NCI-H2227 (cell line): Measurements from ENCODE around the gene C1orf232.

ENCODE experiments used
- DNase-seq: peaks from one replicate; lab custom pipeline; 2025; ENCODE audit not compliant: unreplicated experiment; lab: John Stamatoyannopoulos, UW

The C1orf232 gene

GRCh38 chr1:26158271-26158907, 10.4 kb downstream of the C1orf232 start:
- DNase-seq = no peak

DNA sequence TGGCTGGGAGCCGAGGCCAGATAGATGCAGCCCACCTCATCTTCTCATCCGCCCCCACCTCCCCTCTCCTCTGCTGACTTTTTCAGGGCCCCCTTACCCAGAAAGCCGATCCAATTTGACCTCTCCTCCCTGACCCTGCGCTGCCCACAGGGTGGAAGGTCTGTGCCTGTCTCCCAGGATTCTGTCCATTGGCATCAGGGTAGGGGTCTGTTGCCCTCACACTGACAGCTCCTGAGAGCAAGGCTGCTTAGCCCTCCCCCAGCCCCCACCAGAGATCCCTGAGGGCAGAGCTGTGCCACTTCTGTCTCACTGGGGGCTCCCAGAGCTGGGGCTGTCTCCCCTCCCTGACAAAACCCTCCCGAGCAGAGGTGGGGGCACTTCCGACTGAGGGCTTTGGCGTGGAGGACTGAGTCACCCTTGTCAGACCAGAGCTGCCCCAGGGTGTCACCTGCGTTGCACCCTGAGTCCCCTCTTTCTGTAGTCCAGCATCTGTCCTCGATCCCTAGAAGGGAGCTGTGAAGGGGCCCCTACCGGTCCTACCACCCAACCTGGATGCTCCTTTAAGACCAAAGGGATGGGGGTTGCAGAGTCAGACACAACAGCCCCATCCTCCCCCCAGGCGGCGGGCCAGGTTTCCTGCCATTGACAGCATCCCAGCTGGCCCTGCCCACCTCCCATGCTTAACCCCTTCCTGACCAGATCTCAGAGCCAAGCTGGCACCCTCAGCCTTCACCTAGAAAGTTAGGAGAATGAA, 12.3 kb downstream of the C1orf232 start:
- DNase-seq = peak; percentile 65

DNA sequence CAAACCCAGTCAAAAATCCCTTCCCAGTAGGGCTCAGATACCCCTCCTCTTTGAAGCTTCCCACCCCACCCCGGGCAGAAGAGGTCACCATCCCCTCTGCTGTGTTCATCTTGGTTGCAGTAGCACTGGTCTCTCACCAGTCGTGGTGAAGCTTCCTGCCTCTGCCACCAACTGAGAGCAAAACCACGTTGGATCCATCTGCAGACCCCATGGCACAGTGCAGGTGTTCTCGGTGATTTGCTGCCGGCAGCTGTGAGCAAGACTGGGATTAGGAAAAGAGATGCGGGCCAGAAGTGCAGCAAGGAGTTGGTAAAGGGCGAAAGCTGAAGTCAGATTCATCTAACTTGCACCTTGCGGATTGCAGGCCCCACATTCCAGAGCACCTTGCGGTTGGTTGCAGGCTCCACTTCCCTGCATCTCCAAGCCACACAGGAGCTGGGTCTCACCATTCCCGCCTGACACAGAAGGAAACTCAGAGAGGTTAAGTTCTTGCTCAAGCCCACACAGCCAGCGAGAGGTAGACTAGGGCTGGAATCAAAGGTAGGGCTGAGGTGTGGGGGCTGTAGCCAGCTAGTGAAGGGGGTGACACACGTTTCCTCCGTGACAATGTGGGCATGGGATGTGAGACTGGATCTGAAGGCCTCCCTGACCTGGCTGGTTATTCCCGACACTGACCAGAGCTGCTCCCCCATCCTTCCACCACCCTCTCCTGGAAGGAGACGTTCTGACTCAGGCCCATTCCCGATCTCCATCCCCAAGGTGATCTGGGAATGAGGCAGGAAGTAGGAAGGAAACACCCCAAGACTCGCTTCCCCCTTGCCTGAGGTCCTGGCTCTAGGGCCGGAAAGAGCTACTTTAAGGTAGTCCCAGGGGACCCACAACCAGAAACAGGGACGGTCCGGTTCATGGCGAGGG, 13.1 kb downstream of the C1orf232 start:
- DNase-seq = no peak

DNA sequence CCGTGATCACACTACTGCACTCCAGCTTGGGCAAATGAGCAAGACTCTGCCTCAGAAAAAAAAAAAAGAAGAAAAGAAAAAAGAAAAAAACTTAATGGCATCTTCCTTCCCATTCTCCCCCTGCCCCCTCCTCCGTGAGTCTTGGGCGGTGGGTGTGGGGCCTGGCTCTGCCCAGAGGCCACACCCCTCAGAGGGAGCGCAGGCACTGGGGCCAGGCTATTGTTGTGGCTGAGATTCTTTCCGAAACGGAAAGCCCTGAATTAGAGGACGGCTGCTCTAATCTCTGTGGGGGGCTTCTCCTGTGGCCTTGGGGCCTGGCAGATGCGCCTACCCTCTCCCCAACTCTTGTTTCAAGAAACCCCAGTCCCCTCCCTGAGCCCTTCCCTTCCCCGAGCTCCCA, 14.0 kb downstream of the C1orf232 start:
- peak; percentile 57 for DNase-seq

DNA sequence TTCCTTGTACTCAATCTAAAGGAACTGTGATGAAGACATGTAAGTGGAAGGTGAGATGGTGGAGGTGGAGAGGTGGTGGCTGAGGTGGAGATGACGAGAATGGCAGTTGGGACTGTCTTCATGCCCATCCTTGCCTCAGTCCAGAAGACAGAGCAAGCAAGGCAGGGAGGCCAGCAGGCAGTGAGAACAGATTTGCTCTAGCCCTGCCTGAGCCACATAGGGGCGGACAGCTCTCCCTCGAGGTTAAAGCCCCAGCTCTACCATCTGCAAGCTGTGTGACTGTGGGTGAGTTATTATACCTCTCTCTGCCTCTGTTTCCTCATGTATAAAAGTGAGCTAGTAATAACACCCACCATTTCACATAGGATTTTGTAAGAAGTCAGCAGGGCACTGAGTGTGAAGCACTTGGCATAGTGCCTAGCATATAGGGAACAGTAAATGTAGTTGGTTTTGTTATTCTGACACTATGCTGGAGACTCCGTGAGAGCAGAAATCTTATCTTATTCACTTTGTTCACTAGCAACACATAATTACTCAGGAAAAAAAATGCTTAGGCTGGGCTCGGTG, 14.7 kb downstream of the C1orf232 start:
- no peak for DNase-seq

GRCh38 chr1:26148887-26149286, 19.9 kb downstream of the C1orf232 start:
- DNase-seq = no peak

GRCh38 chr1:26145960-26146294, 22.8 kb downstream of the C1orf232 start:
- no peak for DNase-seq

DNA sequence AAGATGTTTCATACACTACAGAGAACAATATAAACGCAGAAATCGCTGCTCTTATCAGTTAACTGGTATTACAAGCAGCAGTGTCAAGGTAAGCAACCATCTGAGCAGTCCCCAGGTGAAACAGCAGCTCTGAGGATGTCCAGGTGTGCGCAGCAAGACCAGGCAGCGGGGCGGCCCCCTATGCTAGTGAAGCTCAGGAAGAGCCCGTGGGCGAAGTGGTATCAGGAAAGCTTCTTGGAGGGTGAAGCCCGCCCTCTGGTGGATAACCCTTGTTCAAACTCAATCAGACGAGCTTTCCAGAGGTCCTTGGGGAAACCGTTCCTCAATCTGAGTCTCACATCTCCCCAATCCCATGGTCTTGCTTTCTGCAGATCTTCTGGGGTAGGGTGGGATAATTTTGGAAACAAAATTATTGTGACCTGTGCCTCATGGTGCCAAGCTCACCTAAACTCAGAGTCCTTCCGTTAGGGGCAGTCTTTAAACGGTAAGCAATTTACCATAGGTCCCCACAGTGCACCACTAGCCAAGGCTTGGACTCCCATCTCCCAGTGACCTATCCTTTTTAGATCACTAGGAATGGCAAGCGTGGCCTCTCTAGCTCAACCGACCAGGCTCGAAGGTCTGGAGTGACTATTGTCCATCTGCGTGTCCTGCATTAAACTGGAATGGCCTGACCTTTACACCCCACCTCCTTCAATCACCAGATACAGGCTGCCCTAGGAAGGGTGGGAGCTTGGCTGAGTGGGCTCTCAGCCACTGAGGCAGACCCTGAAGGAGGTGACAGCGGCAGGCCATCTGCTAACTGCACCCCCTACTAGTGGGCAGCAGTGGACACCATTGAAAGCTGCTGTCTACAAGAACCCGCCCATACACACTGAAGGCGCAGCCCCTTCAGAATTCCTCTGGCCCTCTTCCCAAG, 23.5 kb downstream of the C1orf232 start:
- DNase-seq = peak; percentile 86

DNA sequence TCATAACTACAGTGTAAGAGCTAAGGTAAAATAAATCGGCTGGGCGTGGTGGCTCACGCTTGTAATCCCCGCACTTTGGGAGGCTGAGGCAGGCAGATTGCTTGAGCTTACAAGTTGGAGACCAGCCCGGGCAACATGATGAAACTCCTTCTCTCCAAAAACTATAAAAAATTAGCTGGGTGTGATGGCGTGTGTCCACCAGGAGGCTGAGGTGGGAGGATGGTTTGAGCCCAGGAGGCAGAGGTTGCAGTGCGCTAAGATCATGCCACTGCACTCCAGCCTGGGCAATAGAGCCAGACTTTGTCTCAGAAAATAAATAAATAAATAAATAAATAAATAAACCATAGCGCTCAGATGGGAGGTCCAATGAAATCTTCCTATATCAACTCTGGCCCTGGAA, 26.6 kb downstream of the C1orf232 start:
- no peak for DNase-seq

- DNase-seq = no peak
Observed at GRCh38 chr1:26138974-26139558, 29.7 kb downstream of the C1orf232 start.

- no peak for DNase-seq
Observed at GRCh38 chr1:26134466-26134865, 34.3 kb downstream of the C1orf232 start.

DNA sequence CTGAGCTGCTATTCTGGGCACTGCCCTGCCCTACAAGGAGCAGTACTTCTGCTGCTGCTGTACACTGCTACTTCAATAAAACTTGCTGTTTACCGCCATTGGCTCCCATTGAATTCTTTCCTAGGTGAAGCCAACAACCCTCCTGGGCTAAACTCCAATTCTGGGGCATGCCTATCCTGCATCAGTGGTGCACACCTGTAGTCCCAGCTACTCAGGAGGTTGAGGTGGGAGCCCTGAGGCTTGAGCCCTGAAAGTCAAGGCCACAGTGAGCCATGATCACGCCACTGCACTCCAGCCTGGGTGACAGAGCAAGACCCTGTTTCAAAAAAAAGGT, 36.0 kb downstream of the C1orf232 start:
- DNase-seq = no peak

DNA sequence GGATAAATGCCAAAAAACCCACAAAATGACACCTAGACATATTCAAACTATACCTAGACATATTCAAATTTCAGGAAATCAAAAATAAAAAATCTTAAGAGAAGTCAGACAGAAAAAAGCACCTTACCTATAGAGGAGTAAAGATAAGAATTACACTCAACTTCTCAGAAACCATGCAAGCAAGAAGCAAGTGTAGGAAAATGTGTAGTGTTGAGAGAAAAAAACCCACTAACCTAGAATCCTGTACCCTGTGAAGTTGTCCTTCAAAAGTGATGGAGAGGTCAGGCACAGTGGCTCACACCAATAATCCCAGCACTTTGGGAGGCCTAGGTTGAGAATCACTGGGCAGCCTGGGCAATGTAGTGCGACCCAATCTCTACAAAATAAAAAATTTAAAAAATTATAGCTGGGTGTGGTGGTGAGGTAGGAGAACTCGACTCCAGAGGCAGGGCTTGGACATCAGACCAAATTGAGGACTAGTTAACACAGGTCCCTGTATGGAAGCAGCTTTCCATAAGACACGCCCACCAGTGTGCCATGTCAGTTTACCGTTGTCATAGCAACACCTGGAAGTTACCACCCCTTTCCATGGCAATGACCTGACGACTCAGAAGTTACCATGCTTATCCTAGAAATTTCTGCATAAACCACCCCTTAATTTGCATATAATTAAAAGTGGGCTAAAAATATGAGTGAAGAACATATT, 36.5 kb downstream of the C1orf232 start:
- DNase-seq = no peak

GRCh38 chr1:26130695-26131094, 38.1 kb downstream of the C1orf232 start:
- no peak for DNase-seq

- no peak for DNase-seq
Observed at GRCh38 chr1:26129778-26130177, 39.0 kb downstream of the C1orf232 start.

GRCh38 chr1:26127235-26128163, 41.3 kb downstream of the C1orf232 start:
- DNase-seq = no peak

DNA sequence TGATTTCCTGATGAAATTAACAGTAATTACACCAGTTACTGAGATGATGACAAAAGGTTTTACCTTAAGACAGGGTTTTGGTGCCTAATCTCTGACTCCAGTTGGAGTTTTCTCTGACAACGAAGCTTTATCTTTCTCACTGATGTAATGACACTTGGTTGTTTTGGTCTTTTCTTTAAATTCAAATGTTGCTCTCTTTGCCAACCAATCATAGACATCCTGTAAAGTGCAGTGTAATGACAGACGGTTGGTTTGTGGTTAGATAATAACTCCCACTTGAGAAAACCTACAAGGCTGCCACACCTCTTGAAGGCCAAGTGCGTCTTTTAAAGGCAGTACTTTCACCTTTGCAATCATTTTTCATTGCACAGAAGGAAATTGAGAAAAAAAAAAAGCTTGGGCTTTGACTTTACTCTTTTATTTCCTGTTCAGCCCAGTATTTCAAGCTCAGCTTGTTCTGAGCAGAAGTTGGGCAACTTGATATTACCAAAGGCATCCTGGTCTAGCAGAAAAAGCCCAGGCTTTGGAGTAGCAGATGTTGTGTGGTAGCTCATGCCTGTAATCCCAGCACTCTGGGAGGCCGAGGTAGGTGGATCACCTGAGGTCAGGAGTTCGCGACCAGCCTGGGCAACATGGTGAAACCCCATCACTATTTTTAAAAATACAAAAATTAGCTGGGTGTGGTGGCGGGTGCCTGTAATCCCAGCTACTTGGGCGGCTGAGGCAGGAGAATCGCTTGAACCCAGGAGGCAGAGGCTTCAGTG, 42.3 kb downstream of the C1orf232 start:
- peak; percentile 89 for DNase-seq

DNA sequence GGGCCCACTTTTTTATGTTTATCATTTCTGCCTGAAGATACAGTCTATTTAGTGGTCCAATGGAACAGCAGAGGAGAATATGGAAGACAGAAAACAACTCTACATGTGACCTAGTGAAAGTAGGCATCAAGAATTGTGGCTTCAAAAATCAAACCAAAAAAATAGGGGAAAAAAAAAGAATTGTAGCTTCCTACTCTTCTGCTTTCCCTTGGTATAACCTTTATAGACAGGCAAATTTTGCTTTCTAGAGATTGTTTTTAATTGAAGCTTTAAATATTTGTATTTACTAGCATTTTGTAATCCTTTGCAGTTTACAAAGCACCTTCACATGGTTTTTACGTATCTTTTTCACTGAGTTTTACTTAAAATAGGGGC, 42.8 kb downstream of the C1orf232 start:
- no peak for DNase-seq
